GM18909 (cell line): ENCODE data around the gene ZBTB12.
"Not testable (repeated sequence)": the region's sequence is repeated elsewhere in the genome, so short reads cannot be mapped to it uniquely, and the experiment has no call there.

ENCODE experiments used
- ATAC-seq: cut with Tn5 transposase; IDR thresholded peaks from one replicate; pipeline ENCODE4 v1.9.1; 2021; ENCODE audit warnings: mild to moderate bottlenecking; ENCODE audit not compliant: unreplicated experiment, poor library complexity

Gene ZBTB12

DNA sequence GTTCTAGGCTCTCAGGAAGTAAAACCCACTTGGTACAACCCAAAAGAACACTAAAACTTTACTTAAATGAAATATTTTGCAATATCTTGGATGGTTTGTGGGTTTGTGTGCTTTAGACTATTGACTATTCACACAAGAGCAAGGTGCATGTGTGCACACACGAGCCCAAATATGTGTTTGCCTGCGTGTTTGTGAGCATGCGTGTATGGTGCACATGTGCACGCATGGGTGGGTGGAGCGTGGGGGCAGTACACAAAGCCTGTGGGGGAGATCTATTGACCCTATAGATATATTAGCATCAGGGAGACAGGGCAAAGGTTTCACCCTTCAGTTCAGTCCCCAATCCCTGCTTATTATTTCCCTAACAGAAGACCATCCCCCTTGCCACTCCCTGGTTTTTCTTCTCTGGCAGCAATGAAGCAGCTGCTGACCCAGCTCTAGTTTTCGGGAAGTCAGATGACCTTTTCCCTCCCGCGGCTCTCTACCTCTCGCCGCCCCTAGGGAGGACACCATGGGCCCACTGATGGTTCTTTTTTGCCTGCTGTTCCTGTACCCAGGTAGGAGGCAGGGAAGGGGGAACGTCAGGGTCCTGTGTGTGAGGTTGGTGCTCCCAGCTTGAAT is 25.5 kb upstream of the ZBTB12 start, which contains the start of gene C2:
TSS of gene C2 (plus strand) at position 476 of the 621 bp plus-strand sequence. CDS start at position 512, 36 bp downstream.
- no peak for ATAC-seq

- ATAC-seq = no peak
Observed at GRCh38 chr6:31922942-31923341, 21.1 kb upstream of the ZBTB12 start.

GRCh38 chr6:31920811-31921210 is 18.9 kb upstream of the ZBTB12 start:
- ATAC-seq = no peak

DNA sequence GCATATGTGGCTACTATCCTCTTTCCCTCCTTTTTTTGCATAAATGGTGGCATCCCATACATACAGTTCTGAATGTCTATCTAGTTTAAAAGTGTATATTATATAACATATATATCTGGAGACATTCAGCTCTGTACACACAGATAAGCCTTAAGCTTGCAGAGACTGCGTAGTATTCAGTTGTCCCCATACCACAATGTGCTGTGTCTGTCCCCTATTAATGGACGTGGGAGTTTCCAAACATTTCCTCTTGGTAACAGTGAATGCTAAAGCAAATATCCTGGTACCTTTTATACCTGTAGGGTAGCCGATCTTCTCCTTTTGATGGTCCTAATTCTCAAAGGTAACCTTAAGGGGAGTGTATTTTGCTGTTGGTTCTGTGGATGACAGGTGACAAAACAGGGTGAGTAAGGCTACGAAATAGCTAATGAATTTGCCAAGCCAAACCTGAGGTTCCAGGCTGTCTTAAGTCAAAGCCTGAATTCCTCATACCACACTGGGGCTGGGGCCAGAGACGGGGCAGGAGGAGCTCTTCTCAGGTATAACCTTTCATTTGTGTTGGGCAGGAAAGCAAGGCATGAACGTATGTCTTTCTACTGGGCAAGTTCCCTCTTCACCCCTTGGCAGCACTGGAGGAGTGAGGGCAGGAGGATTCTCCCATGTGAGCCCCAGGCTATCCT is 17.9 kb upstream of the ZBTB12 start:
- no peak for ATAC-seq

- ATAC-seq = no peak
Observed at GRCh38 chr6:31918069-31918720, 16.3 kb upstream of the ZBTB12 start.

GRCh38 chr6:31915756-31916155 is 13.9 kb upstream of the ZBTB12 start:
- no peak for ATAC-seq

DNA sequence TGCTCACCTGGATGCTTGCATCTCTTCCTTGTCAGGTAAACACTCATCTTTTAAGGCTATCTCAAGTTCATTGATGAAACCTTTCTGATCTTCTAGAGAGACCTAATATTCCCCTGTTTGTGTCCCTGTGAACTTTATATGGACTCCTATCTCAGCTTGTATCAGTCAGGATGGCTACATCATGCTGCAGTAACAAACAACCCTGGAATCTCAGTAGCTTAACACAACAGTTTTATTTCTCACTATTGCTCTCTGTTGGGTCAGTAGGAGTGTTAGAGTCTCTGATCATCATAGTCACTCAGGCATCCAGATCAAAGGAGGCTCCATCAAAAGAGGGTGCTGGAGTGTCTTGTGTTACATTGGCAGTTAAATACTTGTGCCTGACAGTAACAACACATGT is 13.5 kb upstream of the ZBTB12 start:
- ATAC-seq = no peak

GRCh38 chr6:31911826-31912585 is 10.1 kb upstream of the ZBTB12 start:
- no peak for ATAC-seq

DNA sequence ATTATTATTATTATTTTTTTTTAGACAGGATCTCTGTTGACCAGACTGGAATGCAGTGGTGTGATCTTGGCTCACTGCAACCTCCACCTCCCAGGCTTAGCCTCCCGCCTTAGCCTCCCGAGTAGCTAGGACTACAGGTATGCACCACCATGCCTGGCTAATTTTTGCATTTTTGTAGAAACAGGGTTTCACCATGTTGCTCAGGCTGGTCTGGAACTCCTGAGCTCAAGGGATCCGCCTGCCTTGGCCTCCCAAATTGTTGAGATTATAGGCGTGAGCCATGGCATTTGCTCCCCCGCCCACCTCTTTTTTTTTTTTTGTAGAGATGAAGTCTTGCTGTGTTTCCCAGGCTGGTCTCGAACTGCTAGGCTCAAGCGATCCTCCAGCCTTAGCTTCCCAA is 7.4 kb upstream of the ZBTB12 start:
- ATAC-seq = not testable (repeated sequence)

GRCh38 chr6:31908791-31909190 is 6.9 kb upstream of the ZBTB12 start:
- peak; percentile 61 for ATAC-seq

GRCh38 chr6:31908255-31908654 is 6.4 kb upstream of the ZBTB12 start:
- not testable (repeated sequence) for ATAC-seq

DNA sequence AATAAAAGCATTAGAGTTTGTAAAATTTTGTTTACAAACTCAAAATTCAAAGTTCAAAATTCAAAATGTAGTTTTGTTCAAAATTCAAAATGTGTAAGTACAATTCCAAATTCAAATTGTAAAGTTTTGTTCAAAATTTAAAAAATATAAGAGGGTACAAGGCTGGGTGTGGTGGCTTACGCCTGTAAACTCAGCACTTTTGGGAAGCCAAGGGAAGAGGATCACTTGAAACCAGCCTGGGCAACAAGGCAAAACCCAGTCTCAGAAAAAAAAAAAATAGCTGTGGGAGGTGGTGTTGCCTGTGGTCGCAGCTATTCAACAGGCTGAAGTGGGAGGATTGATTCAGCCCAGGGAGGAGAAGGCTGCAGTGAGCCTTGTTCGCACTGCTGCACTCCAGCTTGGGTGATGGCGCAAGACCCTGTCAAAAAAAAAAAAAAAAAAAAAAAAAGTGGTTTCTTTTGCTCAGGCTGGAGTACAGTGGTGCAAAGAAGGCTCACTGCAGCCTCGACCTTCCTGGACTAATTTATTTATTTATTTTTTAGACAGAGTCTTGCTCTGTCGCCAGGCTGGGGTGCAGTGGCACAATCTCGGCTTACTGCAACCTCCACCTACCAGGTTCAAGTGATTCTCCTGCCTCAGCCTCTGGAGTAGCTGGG is 5.4 kb upstream of the ZBTB12 start:
- ATAC-seq = no peak

DNA sequence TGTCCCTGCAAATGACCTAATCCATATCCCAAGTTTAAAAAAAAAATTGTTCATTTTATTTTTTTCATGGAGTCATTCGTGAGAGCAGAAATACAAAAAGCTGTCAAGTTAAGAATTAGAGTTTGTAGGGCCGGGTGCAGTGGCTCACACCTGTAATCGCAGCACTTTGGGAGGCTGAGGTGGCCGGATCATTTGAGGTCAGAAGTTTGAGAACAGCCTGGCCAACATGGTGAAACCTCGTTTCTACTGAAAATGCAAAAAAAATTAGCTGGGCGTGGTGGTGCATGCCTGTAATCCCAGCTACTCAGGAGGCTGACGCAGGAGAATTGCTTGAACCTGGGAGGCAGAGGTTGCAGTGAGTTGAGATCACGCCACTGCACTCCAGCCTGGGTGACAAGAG is 4.8 kb upstream of the ZBTB12 start:
- not testable (repeated sequence) for ATAC-seq

GRCh38 chr6:31906122-31906521 is 4.2 kb upstream of the ZBTB12 start:
- no peak for ATAC-seq

DNA sequence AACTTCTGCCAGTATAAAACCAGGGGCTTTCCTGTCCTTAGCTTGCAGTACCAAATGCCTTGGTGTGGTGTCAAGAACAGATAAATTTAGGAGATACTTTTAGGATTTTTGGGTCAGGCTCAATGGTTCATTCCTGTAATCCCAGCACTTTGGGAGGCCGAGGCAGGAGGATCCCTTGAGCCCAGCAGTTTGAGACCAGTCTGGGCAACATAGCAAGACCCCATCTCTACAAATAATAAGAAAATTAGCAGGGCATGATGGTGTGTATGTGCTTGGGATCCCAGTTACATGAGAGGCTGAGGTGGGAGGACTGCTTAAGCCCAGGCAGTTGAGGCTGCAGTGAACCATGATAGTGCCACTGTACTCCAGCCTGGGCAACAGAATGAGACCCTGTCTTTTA is 3.2 kb upstream of the ZBTB12 start:
- ATAC-seq = no peak

DNA sequence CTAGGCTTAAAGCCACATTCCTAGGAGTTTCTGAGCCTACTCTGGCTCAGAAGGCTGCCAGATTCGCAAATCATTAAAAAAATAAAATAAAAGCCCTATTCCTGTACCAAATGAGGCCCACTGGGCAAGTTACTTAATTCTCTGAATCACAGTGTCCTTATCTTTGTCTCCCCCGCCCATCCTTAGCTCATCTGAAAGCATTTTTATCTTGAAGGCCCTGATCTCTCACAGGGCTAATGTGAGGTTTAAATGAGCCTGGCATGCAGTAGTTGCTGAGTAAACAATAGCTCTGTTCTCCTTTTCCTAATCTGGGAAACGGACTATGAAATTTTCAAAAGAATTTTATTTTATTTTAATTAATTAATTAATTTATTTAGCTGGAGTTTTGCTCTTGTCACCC is 2.1 kb upstream of the ZBTB12 start:
- ATAC-seq = no peak

DNA sequence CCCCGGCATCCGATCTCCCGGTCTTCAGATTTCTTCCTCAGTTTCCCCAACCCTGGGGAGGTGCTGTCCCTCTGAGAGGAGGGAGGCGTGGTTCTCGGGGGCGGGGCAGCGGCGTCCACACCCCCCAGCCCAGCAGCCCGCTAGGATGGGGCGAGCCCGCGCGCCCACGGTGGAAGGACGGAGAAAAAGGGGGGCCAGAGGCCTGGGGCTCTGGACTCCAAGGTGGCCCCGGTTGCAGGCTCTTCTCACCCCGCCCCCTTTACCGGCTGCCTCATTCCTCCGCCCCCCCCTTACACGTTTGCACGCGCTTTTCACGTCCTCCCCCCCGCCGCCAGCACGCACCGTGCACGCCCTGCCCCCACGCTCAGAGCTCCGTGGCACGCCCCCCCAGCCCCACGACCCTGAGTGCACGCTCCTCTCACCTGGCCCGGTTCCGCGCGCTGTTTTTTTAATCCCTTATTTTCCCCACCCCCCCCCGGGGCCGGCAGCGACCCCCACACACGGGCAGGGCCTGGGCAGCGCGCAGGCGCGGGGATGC is 402 bp downstream of the ZBTB12 start:
- no peak for ATAC-seq

DNA sequence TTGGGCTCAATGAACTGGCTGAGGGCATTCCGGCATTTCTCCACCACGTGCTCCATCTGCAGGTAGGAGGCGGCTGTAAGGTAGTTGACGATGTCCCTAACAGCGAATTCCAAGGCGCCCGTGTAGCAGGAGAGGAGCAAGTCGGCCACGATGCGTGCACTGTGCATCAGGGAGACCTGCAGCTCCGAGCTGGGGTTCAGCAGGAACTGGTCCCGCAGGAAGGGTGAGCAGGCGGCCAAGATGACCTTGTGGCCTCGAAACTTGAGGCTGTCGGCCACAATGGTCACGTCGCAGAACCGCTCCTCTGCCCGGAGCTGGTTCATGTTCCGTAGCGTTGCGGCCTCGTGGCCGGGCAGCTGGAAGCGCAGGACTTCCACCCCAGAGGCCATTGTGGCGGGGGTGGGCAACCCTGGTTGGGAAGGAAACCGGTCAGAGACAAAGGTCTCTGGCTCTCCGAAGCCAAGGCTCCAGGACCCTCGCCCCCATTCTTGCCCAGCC is 920 bp downstream of the ZBTB12 start:
- no peak for ATAC-seq

DNA sequence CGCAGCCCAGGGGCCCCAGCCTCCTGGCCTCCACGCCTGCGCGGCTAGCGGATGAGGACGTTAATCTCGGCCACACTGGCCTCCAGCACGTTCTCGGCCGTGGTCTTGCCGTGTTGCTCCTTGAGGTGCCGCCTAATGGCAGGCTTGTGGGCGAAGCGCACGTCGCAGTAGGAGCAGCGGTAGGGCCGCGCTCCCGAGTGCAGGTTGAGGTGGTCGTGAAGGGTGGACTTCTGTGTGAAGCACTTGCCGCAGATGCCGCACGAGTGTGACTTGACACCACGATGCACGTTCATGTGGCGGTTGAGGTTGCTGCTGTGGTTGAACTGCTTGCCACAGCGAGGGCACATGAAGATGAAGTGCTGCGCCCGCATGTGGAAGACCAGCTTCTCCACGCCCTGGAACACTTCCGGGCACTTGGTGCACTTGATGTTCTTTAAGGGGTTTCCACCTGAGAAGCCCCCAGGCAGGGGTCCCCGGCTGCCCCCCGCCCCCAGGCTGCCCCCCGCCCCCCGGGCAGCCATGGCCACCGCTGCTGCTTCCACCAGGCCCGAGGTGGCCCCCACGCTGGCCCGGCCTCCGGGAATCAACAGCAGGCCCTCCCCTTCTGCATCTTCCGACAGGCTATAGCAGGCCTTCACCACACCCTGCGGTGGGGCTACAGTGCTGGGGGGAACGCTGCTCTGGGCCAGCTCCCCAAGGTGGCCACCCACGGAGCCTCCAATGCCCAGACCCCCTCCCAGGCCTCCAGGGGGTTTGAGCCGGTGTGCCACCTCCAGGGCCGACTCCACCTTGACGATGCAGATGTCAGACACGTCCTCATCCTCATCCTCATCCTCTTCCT is 1.8 kb downstream of the ZBTB12 start:
- no peak for ATAC-seq
